Stimulated activated CD8-positive, alpha-beta memory T cell treated with anti-CD3 and anti-CD28 coated beads, Interleukin-4, amount 100 ng/mL, for 24 hours (primary cell): ENCODE results near the gene BSG.

Experiments
- DNase-seq: peaks from one replicate; pipeline ENCODE4 v3.0.0-alpha.2; 2020; ENCODE audit warnings: low read depth

Gene BSG

DNA sequence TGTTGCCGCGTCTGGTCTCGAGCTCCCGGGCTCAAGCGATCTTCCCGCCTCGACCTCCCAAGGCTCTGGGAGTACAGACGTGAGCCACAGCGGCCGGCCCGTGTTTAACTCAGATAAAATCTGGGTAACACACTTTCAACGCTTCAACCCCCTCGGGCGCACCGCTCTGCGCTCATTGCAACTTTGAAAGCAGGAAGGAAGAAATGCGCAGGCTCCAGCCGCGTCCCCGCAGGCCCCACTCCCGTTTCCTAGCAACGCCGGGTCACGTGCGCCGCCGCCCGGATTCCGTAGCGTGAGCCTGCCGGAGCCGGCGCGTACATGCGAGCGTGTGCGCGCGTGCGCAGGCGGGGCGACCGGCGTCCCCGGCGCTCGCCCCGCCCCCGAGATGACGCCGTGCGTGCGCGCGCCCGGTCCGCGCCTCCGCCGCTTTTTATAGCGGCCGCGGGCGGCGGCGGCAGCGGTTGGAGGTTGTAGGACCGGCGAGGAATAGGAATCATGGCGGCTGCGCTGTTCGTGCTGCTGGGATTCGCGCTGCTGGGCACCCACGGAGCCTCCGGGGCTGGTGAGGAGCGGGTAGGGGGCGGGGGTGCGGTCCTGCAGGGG is at the start of gene BSG:
BSG (plus strand) TSS at position 457 of the 603 bp plus-strand sequence; CDS start at position 496, 39 bp downstream.
- peak; percentile 99 for DNase-seq

DNA sequence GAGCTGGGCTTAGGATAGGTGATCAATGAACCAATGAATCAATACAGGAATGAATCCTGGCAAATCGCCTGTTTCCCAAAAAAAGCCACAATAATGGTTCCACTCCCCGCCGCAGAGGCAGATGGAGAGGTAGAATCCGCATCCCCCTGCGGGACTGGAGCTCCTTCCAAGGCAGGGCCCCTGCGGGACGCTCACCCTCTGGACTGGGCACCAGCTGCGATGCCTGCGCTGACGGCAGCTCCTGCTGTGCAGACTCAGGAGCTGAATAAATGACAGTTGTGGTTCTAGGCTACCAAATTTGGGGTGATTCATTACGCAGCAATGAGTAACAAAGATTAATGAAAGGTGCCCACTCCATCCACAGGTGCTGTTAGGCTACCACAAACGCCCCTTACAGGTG is 49.7 kb upstream of the BSG start:
- DNase-seq = no peak

DNA sequence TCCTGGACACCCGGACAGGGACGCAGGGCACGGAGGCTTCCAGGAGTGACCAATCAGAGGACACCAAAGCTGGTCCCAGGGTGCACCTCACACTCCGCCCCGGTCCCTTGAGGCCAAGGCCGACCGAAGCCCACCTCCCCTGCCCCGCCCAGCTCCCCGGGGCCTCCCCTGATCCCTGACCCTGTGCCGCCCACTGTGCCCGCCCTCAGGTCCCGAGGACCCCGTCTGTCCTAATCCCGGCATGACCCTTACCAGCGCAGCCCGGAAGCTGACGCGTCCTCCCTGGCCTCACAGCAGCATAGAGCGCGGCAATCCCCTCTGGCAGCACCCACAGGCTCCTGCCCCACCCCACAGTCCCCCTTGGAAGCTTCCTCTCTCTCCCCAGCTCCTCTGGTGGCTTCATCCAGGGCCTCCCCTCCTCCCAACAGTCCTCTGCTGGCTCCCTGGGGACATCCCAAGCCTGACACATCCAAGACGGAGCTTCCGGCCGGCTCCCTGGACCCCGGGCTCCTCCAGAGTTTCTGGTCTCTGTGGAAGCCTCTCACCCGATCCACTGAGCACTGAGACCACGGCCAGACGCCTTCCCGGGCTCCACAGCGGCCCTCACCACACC is 48.2 kb upstream of the BSG start:
- DNase-seq = no peak

DNA sequence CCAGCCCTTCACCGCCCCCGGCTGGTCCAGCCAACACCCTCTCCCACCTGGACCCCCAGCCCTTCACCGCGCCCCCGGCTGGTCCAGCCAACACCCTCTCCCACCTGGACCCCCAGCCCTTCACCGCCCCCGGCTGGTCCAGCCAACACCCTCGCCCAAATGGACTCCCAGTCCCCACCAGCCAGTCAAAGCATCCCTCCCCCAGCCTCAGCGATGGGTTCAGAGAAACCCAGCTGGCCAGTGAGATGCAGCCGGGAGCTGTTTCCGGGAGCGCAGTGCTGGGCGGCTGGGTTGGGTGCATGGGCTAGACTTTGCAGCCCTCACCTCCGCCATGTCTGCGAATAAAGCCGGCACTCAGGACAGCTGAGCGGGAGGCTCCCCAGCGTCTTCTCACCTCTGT is 47.4 kb upstream of the BSG start:
- no peak for DNase-seq

DNA sequence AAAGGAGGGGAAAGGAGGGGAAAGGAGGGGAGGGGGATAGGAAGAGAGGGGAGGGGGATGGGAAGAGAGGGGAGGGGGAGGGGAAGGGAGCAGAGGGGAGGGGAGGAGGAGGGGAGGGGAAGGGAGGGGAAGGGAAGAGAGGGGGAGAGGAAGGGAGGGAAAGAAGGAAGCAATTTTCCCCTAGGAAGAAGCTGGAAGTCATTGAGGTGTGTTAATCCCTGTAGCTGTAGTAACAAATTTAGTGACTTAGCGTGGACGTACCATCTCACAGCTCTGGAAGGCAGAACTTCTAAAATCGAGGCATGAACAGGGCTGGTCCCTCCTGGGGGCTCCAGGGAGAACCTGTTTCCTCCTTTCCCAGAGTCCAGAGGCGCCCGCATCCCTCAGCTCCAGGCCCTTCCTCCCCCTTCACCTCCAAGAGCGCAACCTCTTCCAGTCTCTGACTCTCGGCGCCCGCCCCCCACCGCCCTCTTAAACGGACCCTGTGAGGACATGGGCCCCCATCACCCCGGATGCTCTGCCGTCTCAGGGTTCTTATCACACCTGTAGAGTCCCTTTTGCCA is 46.5 kb upstream of the BSG start:
- DNase-seq = no peak

DNA sequence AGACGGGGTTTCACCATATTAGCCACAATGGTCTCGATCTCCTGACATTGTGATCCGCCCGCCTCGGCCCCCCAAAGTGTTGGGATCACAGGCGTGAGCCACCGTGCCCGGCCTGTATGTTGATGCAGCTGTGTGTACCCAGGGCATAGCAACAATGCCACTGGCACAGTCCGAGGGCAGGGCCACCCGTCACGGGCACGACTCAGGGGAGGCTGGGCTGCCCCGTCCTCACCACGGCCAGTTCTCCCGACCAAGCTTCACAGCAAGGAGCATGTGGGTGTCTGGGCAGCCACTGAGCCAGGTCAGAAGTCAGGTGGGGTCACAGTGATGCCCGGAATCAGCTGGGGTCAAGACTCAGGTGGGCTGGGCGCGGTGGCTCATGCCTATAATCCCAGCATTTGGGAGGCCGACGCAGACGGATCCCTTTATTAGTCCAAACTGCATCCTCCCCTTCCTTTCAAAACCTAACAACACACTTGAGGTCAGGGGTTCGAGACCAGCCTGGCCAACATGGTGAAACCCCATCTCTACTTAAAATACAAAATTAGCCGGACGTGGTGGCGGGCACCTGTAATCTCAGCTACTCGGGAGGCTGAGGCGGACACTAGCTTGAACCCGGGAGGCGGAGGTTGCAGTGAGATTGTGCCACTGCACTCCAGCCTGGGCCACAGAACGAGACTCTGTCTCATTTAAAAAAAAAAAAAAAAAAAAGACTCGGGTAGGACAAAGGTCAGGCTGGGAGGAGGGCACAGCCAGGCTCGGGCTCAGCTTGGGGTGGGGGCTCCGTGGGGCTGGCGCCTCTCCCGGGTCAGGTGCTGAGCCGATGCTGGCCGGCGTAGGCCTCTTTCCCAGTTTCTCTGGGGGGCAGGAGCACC is 42.0 kb upstream of the BSG start:
- no peak for DNase-seq

DNA sequence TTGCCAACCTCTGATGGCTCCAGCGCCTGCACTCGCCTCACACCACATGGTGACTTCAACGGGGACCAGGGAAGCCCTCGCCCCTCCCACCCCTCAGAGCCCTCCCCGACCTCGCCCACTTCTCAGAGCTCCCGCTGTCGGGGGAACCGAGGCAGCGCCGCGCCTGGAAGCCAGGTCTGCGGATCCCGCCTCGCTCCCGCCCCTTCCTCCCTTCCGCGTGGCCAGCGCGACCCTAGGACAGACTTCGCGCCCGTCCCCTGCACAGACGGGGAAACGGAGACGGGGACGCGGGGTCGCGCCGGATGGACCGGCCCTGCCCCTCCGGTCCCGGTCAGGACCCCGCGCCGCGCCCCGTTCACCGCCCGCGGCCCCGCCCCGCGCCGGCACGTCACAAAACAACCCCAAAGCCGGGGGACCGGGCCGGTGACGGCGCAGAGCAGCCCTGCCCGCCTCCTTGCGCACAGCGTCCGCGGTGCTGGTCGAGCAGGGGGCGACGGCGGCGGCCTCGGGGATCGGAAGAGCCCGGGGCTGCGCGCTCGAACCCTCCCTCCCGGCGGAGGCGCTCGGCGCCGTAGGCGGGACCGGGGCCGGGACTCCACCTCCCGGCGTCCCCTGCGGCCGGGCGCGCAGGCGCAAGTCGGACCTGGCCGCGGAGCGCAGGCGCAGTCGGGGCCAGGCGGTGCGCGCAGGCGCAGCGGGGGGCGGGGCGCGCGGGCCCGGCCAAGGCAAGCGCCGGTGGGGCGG is 41.2 kb upstream of the BSG start:
- peak; percentile 78 for DNase-seq

DNA sequence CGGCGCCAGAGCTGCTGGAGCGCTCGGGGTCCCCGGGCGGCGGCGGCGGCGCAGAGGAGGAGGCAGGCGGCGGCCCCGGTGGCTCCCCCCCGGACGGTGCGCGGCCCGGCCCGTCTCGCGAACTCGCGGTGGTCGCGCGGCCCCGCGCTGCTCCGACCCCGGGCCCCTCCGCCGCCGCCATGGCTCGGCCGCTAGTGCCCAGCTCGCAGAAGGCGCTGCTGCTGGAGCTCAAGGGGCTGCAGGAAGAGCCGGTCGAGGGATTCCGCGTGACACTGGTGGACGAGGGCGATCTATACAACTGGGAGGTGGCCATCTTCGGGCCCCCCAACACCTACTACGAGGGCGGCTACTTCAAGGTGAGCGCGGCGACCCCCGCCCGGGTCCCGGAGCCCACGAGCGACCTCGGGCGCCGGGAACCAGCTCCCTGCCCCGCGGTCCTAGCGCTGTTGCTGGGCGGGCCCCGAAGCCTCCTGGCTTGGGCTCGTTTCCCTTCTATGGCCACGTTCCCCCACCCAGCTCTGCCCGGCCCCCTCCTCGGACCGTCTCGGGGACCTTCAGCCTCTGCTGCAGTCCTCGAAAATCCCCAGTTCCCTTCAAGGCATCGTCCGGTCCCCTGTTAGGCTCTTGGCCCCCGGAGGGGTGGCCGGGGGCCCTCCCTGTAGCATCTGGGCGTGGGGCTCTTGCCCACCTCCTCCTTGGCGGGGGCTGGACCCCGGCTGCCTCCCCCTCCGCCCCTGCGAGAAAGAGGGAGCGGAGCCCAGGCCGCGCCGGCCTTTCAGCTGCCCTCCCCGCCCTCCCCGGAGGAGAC is 40.4 kb upstream of the BSG start, which contains the start of gene CDC34:
CDC34 (plus strand) TSS at position 8 of the 808 bp plus-strand sequence; CDS start at position 180, 172 bp downstream.
- DNase-seq = no peak

DNA sequence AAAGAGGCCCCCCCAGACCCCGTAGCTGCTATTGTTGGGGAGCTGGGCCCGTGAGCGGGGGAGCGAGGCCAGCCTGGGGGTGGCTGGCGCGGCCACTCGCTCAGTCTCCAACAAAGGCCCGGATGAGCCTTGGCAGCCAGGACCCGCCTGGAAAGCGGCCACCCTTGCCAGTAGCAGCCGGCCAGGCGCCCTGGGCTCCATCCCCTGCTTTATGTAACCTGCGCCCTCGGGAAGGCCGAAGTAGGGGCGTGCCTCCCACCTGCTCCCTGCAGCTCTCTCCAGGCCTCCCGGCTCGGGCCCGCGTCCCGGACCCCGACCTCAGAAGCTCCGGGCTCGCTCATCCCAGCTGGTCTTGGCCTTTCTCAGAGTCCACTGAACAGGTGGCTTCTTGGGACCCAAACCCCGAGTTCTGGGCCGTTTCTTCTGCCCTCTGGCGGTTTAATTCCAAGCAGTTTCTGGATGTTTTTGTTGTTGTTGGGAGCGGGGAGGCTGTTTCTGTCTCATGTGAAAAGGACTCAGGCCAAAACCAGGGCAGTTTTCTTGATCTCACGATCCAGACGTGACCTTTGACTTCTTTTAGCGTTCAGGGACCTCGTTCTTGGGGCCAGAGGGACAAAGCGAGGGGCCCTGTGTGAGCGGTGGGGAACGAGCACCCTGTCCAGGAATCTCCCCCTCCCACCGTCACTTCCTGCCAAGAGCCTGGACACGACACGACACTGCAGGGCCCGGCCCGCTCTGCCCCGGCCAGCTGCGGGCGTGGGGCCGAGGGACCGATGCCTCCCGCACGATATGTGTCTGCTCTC is 39.6 kb upstream of the BSG start:
- DNase-seq = no peak

DNA sequence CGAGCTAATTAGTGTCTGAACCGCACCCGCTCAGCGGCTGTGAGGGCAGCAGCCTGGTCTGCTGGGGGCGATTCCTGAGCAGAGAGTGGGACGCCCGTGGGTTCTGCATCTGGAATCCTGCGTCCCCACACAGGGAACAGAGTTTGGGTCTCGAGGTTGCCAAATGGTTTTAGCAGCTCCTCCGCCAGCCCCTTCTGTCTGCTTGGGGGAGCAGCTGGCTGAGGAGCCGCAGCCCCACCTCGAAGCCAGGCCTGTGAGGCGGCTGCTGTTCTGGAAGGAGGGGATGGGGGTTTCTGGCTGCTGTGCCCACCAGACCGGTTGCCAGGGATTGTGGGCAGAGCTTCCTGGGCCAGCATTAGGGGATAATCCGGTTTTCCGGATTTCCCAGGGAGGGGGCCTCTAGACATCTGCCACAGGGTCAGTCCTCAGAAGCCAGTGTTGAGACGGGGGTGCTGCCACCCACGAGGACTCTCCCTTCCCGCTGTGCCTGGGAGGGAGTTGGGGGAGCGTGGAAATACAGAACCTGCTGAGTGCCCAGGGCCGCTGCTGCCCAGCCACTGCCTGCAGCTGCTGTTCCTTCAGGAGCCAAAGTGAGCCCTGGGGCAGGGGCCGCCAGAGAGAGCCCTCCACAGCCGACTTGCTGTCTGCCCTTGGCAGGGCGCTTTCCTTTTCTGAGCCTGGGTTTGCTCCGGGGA is 38.9 kb upstream of the BSG start:
- DNase-seq = no peak

DNA sequence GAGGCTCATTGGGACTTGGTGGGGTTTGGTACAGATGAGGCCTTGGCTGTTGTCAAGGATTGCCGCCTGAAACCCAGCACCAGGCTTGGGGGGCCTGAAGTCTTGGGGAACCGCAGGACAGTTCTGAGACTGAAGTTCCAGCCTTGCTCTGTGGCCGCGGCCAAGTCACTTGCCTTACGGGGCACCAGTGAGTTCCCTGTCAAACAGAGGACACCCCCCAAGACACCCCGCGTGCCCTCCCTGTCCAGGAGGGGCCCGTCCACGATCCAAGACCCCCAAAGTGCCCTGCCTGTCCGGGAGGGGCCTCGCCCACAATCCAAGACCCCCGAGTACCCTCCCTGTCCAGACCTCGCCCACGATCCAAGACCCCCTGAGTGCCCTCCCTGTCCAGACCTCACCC is 38.3 kb upstream of the BSG start:
- DNase-seq = no peak

DNA sequence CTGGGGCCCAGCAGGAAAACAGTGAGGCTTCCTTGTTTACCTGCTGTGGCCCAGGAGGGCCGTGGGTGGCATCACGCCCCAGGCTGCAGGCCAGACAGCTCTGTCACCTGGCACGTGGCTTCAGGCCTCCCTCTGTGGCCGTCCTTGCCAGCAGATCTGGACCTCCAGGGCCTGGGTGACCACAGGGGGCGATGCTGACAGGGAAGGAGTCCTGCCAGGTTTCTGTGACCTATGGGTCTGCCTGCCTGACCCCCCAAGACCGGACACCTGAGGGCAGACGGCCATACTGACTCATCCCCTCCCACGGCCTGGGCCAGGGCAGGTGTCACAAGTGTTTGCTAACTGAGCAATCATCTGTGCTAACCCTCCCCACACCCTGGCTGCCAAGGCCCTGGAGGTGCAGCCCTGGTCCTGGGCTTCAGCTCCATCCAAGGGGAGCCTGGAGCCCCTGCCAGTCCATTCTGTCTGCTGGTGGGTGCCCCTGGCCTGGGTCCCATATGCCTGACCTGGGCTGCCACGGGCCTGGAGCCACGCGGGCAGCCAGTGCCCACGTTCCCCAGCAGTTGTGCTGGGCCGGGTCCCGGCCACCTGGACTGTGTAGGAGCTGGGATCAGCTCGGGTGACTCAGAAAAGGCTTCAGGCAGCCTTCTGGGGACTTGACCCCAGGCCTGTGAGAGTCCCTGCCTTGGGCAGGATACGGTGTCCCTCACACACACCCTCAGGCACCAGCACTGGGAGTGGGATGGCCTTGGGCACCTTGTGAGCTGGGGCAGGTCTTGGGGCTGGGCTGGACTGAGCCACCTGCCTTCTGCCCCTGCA is 37.2 kb upstream of the BSG start:
- no peak for DNase-seq

DNA sequence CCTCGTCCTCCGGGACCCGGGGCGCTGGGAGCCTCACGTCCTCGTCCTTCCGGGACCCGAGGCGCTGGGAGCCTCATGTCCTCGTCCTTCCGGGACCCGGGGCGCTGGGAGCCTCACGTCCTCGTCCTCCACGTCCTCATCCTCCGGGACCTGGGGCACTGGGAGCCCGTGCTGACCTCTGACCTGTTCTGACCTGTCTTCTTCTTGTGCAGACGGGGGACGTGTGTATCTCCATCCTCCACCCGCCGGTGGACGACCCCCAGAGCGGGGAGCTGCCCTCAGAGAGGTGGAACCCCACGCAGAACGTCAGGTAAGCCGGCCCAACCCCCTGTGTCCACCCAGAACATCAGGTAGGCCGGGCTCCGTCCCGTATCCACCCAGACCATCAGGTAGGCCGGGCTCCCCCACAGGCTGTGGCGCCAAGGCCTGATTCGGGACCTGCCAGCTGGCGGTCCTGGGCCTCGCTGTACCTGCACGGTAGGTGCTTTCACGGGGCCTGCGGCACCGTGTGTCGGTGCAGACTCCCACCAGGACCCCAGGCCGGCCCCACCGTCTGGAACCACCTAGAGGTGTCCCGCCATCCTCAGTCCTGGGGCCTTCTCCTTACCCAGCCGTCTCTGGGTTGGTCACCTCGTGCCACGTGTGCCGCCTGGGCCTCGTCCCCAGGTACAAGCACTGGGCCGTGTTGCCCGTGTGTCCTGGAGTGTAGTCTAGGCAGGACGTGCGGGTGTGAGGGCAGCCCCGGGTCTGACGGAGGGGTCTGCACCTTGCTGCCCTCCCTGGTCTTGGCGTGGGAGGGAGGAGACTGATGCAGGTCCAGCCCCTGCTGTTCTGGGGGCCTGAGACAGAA is 36.1 kb upstream of the BSG start:
- DNase-seq = no peak

DNA sequence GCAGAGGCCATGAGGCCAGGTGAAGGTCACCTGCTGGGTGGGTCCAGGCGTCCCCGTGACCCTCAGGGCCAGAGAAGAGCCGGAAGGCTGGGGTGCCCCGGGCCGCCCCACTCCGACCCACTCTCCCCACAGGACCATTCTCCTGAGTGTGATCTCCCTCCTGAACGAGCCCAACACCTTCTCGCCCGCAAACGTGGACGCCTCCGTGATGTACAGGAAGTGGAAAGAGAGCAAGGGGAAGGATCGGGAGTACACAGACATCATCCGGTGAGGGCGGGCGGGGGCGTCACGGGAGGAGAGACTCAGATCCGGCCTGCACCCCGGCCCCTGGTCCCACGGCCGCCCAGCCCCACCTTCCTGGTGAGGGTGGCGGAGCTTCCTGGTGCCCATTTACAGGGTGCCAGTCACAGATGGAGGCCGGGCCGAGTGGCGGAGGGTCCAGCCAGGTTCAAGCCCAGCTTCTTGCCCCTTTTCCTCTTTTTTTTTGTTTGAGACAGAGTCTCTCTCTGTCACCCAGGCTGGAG is 35.5 kb upstream of the BSG start:
- DNase-seq = no peak

DNA sequence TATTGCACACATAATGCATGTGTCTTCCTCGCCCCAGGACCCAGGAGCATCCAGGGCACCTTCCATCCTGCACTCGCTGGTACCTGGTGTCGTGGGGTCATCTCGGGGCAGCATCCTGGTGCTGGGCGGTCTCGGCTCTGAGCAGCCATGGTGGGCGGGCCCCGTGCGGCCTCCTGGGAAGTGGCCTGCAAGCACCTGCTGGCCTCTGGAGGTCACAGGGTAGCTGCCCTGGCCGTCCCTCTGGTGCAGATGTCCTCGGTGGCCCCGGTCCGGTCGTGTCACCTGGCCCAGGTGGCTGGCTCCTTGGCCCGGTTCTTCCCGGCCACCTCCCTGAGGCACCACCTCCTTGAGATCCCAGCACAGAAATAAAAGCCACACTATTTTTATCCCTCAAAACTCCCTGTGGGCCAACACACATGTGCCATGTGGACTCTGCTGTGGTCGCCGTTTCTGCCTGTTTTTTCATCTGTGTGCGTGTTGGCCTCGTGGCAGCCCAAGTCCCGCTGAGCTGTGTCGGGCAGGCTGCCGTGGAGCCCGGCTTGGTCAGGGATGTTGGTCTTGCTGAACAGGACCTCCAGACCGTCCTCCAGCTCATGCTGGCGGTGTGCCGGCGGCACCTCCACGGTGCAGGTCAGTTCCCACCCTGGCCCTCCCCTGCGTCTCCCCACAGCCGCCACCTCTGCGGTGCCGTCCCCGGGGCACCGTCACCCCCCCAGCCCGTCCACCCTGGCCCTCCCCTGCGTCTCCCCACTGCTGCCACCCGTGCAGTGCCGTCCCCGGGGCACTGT is 33.6 kb upstream of the BSG start:
- no peak for DNase-seq

DNA sequence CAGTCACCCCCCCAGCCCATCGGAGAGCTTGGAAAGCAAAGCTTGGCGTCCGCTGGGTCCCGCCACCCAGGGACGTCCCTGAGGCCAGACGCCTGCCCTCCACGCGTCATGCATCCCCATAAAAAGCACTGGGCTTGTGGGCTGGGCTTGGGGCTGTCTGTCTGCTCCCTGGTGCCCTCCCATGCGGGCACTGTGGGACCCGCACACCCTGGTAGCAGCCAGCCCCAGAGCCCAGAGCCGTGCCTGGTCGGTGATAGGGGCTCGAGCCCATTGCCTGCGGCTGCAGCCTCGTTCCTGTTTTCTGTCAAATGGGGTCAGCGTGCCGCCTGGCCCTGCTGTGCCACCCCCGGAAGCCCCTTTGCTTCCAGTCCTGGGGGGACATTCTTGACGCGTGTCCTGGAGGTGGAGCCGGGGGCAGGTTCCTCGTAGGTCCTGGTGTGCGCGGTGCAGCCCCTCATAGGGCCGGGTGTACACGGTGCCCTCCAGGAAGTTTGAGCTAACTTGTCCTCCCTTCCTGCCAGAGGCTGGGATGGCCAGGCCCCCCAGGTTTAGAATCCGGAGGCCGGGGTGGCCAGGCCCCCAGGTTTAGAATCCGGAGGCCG is 32.9 kb upstream of the BSG start:
- DNase-seq = no peak
